ENCODE results near the gene WDR62.
"Not testable (repeated sequence)": the region's sequence is repeated elsewhere in the genome, so short reads cannot be mapped to it uniquely, and the experiment has no call there.

Gene WDR62

GRCh38 chr19:36032251-36033104 lies 22.2 kb upstream of the WDR62 start, which contains the start of gene CLIP3:
TSS of gene CLIP3 (minus strand) at chr19:36032873. CDS start at chr19:36032357, 516 bp downstream.
- peak; percentile 34 for DNase-seq (ENCODE audit: low read depth)

GRCh38 chr19:36040495-36040894 lies 14.2 kb upstream of the WDR62 start:
- DNase-seq (ENCODE audit: low read depth), result no peak

GRCh38 chr19:36041092-36041491 lies 13.6 kb upstream of the WDR62 start:
- DNase-seq (ENCODE audit: low read depth), result not testable (repeated sequence)

GRCh38 chr19:36041831-36042230 lies 12.9 kb upstream of the WDR62 start:
- DNase-seq (ENCODE audit: low read depth), result no peak

- no peak for DNase-seq (ENCODE audit: low read depth)
These were observed 10.7 kb upstream of the WDR62 start for GRCh38 chr19:36043952-36044351.

- no peak for DNase-seq (ENCODE audit: low read depth)
These were observed 8.2 kb upstream of the WDR62 start for GRCh38 chr19:36046443-36047050.

GRCh38 chr19:36047835-36048234 lies 6.9 kb upstream of the WDR62 start:
- DNase-seq (ENCODE audit: low read depth), result no peak

- DNase-seq (ENCODE audit: low read depth), result no peak
These were observed 5.5 kb upstream of the WDR62 start for GRCh38 chr19:36049080-36049698.

GRCh38 chr19:36051236-36051635 lies 3.5 kb upstream of the WDR62 start:
- DNase-seq (ENCODE audit: low read depth), result no peak

- no peak for DNase-seq (ENCODE audit: low read depth)
These were observed 3.1 kb upstream of the WDR62 start for GRCh38 chr19:36051637-36052036.

- DNase-seq (ENCODE audit: low read depth), result peak; percentile 100
These were observed 471 bp upstream of the WDR62 start, which contains the start of gene THAP8 for GRCh38 chr19:36054119-36054732. TSS of gene THAP8 (minus strand) at chr19:36054285. CDS start at chr19:36054217, 68 bp downstream.

GRCh38 chr19:36058481-36059179 lies 3.9 kb downstream of the WDR62 start:
- no peak for DNase-seq (ENCODE audit: low read depth)

- no peak for DNase-seq (ENCODE audit: low read depth)
These were observed 4.6 kb downstream of the WDR62 start for GRCh38 chr19:36059180-36059910.

- peak; percentile 7 for DNase-seq (ENCODE audit: low read depth)
These were observed 5.7 kb downstream of the WDR62 start for GRCh38 chr19:36060430-36060829.

- no peak for DNase-seq (ENCODE audit: low read depth)
These were observed 6.7 kb downstream of the WDR62 start for GRCh38 chr19:36061367-36061766.

GRCh38 chr19:36064826-36065225 lies 10.1 kb downstream of the WDR62 start:
- DNase-seq (ENCODE audit: low read depth), result no peak

- DNase-seq (ENCODE audit: low read depth), result no peak
These were observed 13.0 kb downstream of the WDR62 start for GRCh38 chr19:36067681-36068080.

- DNase-seq (ENCODE audit: low read depth), result not testable (repeated sequence)
These were observed 14.3 kb downstream of the WDR62 start for GRCh38 chr19:36068810-36069499.

GRCh38 chr19:36072081-36072480 lies 17.4 kb downstream of the WDR62 start:
- DNase-seq (ENCODE audit: low read depth), result no peak

GRCh38 chr19:36073121-36073876 lies 18.6 kb downstream of the WDR62 start:
- DNase-seq (ENCODE audit: low read depth), result no peak

Measured in stimulated activated CD8-positive, alpha-beta memory T cell treated with anti-CD3 and anti-CD28 coated beads, Interleukin-4, amount 100 ng/mL, for 24 hours (primary cell).